ENCODE results near the gene NPW.

Gene NPW

DNA sequence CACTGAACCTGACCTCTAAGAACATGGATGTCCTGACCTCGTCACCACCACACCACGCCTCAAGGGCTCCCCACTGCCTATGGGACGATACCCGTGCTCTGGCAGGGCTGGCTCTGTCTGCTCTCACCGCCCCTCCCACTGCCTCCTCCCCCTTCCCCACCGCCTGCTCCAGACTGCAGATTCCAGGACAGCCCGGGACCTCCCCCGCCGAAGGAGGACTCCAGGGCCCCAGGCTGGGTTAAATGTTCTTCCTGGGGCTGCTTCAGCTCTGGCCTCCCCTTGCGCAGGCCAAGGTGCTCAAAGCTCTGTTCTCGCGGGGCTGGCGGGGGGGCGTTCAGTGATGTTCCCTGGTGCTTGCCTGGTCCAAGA, 3.1 kb downstream of the NPW start:
- Histone ChIP-seq H3K4me1 (ENCODE audit: control extremely low read depth in 1 of 4, control insufficient read depth in 4 of 4, insufficient read depth in 4 of 4, low read length in 3 of 4) (peaks cover 0 to 51% (median 38%) of the 10 kb centered on the region in 4 experiments), H3K9me3 (ENCODE audit: control extremely low read depth in 1 of 5, control insufficient read depth in 4 of 5, insufficient read depth in 2 of 5, low read depth in 1 of 5, low read length in 4 of 5) (no peaks in the 10 kb centered on the region), H3K27me3 (replicated peaks in 2 of 5; ENCODE audit: control insufficient read depth in 4 of 5, insufficient read depth in 5 of 5, low read length in 4 of 5) (peaks cover 0 to 43% (median 10%) of the 10 kb centered on the region in 5 experiments), H3K27ac (ENCODE audit: insufficient read depth in 1 of 2, low read depth in 1 of 2, low read length in 2 of 2, poor library complexity in 1 of 2, severe bottlenecking in 2 of 2) (no peak overlapping the region), H3K4me3 (ENCODE audit: control insufficient read depth in 1 of 7, extremely low read depth in 1 of 7, insufficient read depth in 4 of 7, low read depth in 2 of 7, low read length in 6 of 7) (peak overlapping the region in 6 of 7 experiments; percentile 38 to 74 (median 56)), H3K36me3 (ENCODE audit: control insufficient read depth in 4 of 4, insufficient read depth in 4 of 4, low read length in 3 of 4) (no peaks in the 10 kb centered on the region)
- ChIA-PET CTCF (interaction anchor here (0.7 to 2.6 kb wide), 16 partner anchors 11 to 235 kb away, joined by 3 to 12 read pairs (median 4); partner anchors contain the start of genes ECI1, NTHL1, RAB26 and TSC2), POLR2A (interaction anchor here (0.8 to 1.0 kb wide), 2 partner anchors 131 to 133 kb away, joined by 4 to 8 read pairs; partner anchors contain the start of gene TRAF7)
- DNase-seq: peak in 2 of 3 donors; percentile 54 to 56
- WGBS (ENCODE audit: insufficient coverage): 3% methylated on average over 9 of the region's 14 CpGs

DNA sequence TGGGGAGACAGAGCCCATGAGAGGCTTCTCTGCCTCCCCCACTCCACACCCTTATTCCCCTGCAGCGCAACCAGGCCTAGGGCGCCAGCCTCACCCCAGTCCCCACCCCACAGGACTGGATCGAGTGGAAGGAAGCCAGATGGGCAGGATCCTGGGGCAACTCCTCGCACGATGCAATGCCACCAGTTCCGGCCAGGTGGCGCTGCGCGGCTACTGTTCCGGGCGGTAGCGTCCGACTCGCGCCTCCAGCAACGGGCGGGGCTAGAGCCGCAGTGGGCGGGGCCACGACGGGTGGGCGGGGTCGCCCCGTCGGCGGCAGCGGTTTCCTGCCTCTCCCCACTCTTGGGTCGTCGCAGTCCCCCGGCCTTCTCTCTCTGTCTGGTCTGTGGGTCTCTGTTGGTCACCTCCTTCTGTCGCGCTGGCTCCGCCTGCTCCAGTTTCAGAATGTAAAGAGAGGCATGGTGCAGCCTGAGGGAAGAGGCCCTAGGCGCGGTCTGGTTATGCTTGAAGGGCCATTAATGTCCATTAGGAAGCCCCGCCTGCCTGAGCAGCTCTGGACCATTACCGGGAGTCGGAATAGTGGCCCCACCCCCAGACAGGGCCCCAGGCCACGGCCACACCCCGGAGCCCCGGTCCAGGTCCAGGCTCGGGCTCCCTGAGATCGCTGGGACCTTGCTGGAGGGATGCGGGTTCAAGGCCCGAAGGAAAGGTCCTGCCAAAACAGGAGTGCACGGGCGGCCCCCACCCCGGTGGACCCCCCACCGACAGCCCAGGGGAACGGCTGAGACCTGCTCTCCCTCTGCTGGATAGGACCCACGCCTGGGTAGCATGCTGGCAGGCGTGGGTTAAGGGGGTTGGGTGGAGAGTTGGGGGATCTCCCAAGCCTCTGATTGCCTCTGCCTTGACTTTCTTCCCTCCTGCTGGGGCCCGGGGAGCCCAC, 3.8 kb downstream of the NPW start:
- Histone ChIP-seq H3K4me3 (ENCODE audit: control insufficient read depth in 1 of 7, extremely low read depth in 1 of 7, insufficient read depth in 4 of 7, low read depth in 2 of 7, low read length in 6 of 7) (peak overlapping the region; percentile 11 to 74 (median 51)), H3K36me3 (ENCODE audit: control insufficient read depth in 4 of 4, insufficient read depth in 4 of 4, low read length in 3 of 4) (no peaks in the 10 kb centered on the region), H3K9me3 (ENCODE audit: control extremely low read depth in 1 of 5, control insufficient read depth in 4 of 5, insufficient read depth in 2 of 5, low read depth in 1 of 5, low read length in 4 of 5) (no peaks in the 10 kb centered on the region), H3K27me3 (replicated peaks in 2 of 5; ENCODE audit: control insufficient read depth in 4 of 5, insufficient read depth in 5 of 5, low read length in 4 of 5) (peaks cover 0 to 50% (median 9%) of the 10 kb centered on the region in 5 experiments), H3K27ac (ENCODE audit: insufficient read depth in 1 of 2, low read depth in 1 of 2, low read length in 2 of 2, poor library complexity in 1 of 2, severe bottlenecking in 2 of 2) (no peak overlapping the region), H3K4me1 (ENCODE audit: control extremely low read depth in 1 of 4, control insufficient read depth in 4 of 4, insufficient read depth in 4 of 4, low read length in 3 of 4) (peaks cover 0 to 52% (median 38%) of the 10 kb centered on the region in 4 experiments)
- ChIA-PET POLR2A (interaction anchor here (0.8 to 1.0 kb wide), 2 partner anchors 130 to 132 kb away, joined by 4 to 8 read pairs; partner anchors contain the start of gene TRAF7), CTCF (interaction anchor here (0.7 to 2.6 kb wide), 17 partner anchors 12 to 228 kb away, joined by 3 to 12 read pairs (median 4); partner anchors contain the start of genes ECI1, NTHL1, RAB26 and TSC2)
- DNase-seq: peak; percentile 86 to 92 (median 91)
- whole genome bisulfite sequencing (ENCODE audit: insufficient coverage): 7% methylated on average over 36 of the region's 53 CpGs

DNA sequence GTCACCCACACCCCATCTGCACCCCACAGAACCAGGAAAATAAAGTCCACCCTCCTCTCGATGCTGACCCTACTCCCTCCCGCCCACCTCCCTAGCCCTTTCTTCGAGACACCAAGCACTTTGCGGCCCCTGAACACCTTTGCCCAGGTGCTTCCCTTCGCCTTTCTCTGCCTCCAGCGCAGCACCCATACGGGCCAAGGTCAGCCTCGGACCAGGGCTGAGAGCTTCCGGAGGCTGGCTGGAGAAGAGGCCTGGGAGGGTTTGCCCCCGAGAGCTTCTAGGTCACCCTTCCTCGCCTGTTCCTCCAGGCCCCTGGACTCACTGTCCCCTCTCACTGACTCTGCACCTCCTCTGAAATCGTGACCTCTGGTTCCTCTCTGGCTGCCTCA, 4.4 kb downstream of the NPW start:
- CTCF ChIA-PET: interaction anchor here (1.0 to 2.6 kb wide), 9 partner anchors 13 to 129 kb away, joined by 3 to 12 read pairs (median 4); partner anchors contain the start of genes NTHL1 and TSC2
- no peaks in the 10 kb centered on the region for H3K36me3 ChIP-seq (ENCODE audit: control insufficient read depth in 4 of 4, insufficient read depth in 4 of 4, low read length in 3 of 4)
- DNase-seq: no peak
- H3K4me1 ChIP-seq (ENCODE audit: control extremely low read depth in 1 of 4, control insufficient read depth in 4 of 4, insufficient read depth in 4 of 4, low read length in 3 of 4): peaks cover 0 to 51% (median 38%) of the 10 kb centered on the region in 4 experiments
- no peak overlapping the region for H3K4me3 ChIP-seq (ENCODE audit: control insufficient read depth in 1 of 7, extremely low read depth in 1 of 7, insufficient read depth in 4 of 7, low read depth in 2 of 7, low read length in 6 of 7)
- POLR2A ChIA-PET: no interaction called here
- H3K9me3 ChIP-seq (ENCODE audit: control extremely low read depth in 1 of 5, control insufficient read depth in 4 of 5, insufficient read depth in 2 of 5, low read depth in 1 of 5, low read length in 4 of 5): no peaks in the 10 kb centered on the region
- H3K27me3 ChIP-seq (replicated peaks in 2 of 5; ENCODE audit: control insufficient read depth in 4 of 5, insufficient read depth in 5 of 5, low read length in 4 of 5): peaks cover 0 to 48% (median 8%) of the 10 kb centered on the region in 5 experiments
- H3K27ac ChIP-seq (ENCODE audit: insufficient read depth in 1 of 2, low read depth in 1 of 2, low read length in 2 of 2, poor library complexity in 1 of 2, severe bottlenecking in 2 of 2): no peak overlapping the region
- 86% methylated on average over 12 of the region's 12 CpGs for WGBS (ENCODE audit: insufficient coverage)

- no peak for DNase-seq
- Histone ChIP-seq H3K4me3 (ENCODE audit: control insufficient read depth in 1 of 7, extremely low read depth in 1 of 7, insufficient read depth in 4 of 7, low read depth in 2 of 7, low read length in 6 of 7) (no peak overlapping the region), H3K4me1 (ENCODE audit: control extremely low read depth in 1 of 4, control insufficient read depth in 4 of 4, insufficient read depth in 4 of 4, low read length in 3 of 4) (peaks cover 0 to 39% (median 29%) of the 10 kb centered on the region in 4 experiments), H3K27ac (ENCODE audit: insufficient read depth in 1 of 2, low read depth in 1 of 2, low read length in 2 of 2, poor library complexity in 1 of 2, severe bottlenecking in 2 of 2) (no peak overlapping the region), H3K36me3 (ENCODE audit: control insufficient read depth in 4 of 4, insufficient read depth in 4 of 4, low read length in 3 of 4) (no peaks in the 10 kb centered on the region), H3K27me3 (replicated peaks in 2 of 5; ENCODE audit: control insufficient read depth in 4 of 5, insufficient read depth in 5 of 5, low read length in 4 of 5) (peaks cover 0 to 36% (median 7%) of the 10 kb centered on the region in 5 experiments), H3K9me3 (ENCODE audit: control extremely low read depth in 1 of 5, control insufficient read depth in 4 of 5, insufficient read depth in 2 of 5, low read depth in 1 of 5, low read length in 4 of 5) (no peaks in the 10 kb centered on the region)
- ChIA-PET CTCF (interaction anchor here (1.0 to 1.6 kb wide), 6 partner anchors 9 to 127 kb away, joined by 3 to 5 read pairs (median 4); no protein-coding TSS in a partner anchor), POLR2A (no interaction called here)
- 98% methylated on average over 14 of the region's 14 CpGs for WGBS (ENCODE audit: insufficient coverage)
These were observed 5.7 kb downstream of the NPW start for GRCh38 chr16:2025251-2025650.

DNA sequence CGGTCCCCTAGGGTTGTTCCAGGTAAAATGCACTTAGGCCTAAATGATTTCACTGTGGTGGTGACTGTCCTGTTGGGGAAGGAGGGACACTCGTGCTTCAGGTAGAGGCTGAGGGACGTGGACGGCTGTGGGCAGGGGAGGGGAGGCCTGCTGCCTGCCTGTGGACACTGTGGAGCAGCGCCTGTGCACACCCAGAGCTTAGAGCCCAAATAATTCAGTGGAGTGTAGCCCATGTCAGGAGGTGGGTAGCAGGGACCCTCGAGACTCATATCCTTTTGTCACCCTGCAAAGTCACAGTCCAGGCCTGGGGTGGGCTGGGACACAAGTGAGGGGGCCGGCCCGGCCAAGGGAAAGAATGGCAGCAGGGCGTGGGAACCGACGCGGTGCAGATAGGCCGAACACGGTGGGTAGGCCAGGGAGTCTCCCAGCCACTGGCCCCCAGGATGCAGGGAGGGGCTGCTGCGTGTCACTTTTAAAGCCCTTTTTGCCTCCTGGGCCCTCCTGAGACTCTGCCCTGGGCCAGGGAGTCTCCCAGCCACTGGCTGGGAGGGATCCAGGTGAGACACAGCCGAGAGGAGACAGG, 6.4 kb downstream of the NPW start:
- Histone ChIP-seq H3K9me3 (ENCODE audit: control extremely low read depth in 1 of 5, control insufficient read depth in 4 of 5, insufficient read depth in 2 of 5, low read depth in 1 of 5, low read length in 4 of 5) (no peaks in the 10 kb centered on the region), H3K27me3 (replicated peaks in 2 of 5; ENCODE audit: control insufficient read depth in 4 of 5, insufficient read depth in 5 of 5, low read length in 4 of 5) (peaks cover 0 to 29% (median 7%) of the 10 kb centered on the region in 5 experiments), H3K4me1 (ENCODE audit: control extremely low read depth in 1 of 4, control insufficient read depth in 4 of 4, insufficient read depth in 4 of 4, low read length in 3 of 4) (peaks cover 0 to 33% (median 23%) of the 10 kb centered on the region in 4 experiments), H3K4me3 (ENCODE audit: control insufficient read depth in 1 of 7, extremely low read depth in 1 of 7, insufficient read depth in 4 of 7, low read depth in 2 of 7, low read length in 6 of 7) (peak overlapping the region in 1 of 7 experiments; percentile 47), H3K27ac (ENCODE audit: insufficient read depth in 1 of 2, low read depth in 1 of 2, low read length in 2 of 2, poor library complexity in 1 of 2, severe bottlenecking in 2 of 2) (no peak overlapping the region), H3K36me3 (ENCODE audit: control insufficient read depth in 4 of 4, insufficient read depth in 4 of 4, low read length in 3 of 4) (no peaks in the 10 kb centered on the region)
- CTCF ChIA-PET: interaction anchor here (1.0 to 1.3 kb wide), 3 partner anchors 10 to 122 kb away, joined by 3 to 4 read pairs (median 3); no protein-coding TSS in a partner anchor
- DNase-seq: no peak
- POLR2A ChIA-PET: no interaction called here
- WGBS (ENCODE audit: insufficient coverage): 96% methylated on average over 12 of the region's 16 CpGs

DNA sequence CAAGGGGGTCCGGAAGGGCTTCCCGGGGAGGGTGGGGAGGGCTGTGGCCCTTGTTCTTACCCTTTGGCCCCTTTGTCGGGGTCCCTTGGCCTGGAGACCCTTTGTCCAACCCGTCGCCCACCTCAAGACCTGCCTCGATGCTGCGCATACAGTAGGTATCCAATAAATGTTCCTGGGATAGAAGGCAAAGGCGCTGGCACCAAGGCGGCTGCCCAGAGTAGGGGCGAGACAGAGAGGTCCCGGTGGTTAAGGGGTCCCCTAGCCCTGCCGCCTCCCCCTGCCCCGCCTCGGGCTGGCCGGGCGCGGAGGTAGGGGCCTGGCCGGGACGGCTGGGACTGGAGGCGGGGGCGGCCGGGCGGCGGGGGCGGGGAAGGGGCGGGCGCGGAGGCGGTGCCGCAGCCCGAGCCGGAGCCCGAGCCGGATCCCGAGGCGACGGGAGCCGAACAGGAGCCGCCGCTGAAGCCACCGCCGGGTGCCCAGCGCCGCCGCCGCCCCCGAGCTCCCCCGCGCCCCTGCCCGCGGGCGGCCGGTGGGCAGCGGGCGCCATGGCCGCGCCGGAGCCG, 7.0 kb downstream of the NPW start, which contains the start of gene NHERF2:
Gene NHERF2 (plus strand): TSS at position 442 of the 563 bp plus-strand sequence. CDS start 104 bp downstream, at position 546.
- Histone ChIP-seq H3K9me3 (ENCODE audit: control extremely low read depth in 1 of 5, control insufficient read depth in 4 of 5, insufficient read depth in 2 of 5, low read depth in 1 of 5, low read length in 4 of 5) (no peaks in the 10 kb centered on the region), H3K4me1 (ENCODE audit: control extremely low read depth in 1 of 4, control insufficient read depth in 4 of 4, insufficient read depth in 4 of 4, low read length in 3 of 4) (peaks cover 0 to 36% (median 23%) of the 10 kb centered on the region in 4 experiments), H3K4me3 (ENCODE audit: control insufficient read depth in 1 of 7, extremely low read depth in 1 of 7, insufficient read depth in 4 of 7, low read depth in 2 of 7, low read length in 6 of 7) (peak within 1 kb of the TSS in 6 of 7 experiments; percentile 32 to 58 (median 54)), H3K27me3 (replicated peaks in 2 of 5; ENCODE audit: control insufficient read depth in 4 of 5, insufficient read depth in 5 of 5, low read length in 4 of 5) (peaks cover 0 to 27% (median 7%) of the 10 kb centered on the region in 5 experiments), H3K27ac (ENCODE audit: insufficient read depth in 1 of 2, low read depth in 1 of 2, low read length in 2 of 2, poor library complexity in 1 of 2, severe bottlenecking in 2 of 2) (no peak within 1 kb of the TSS), H3K36me3 (ENCODE audit: control insufficient read depth in 4 of 4, insufficient read depth in 4 of 4, low read length in 3 of 4) (no peaks in the 10 kb centered on the region)
- CTCF ChIA-PET: no interaction called here
- DNase-seq: no peak
- 9% methylated on average over 40 of the region's 59 CpGs for WGBS (ENCODE audit: insufficient coverage)
- POLR2A ChIA-PET: no interaction called here

Data from common myeloid progenitor, CD34-positive (primary cell).